ENCODE measurements around the gene NXN.

Gene NXN

GRCh38 chr17:902463-902862 is 77.1 kb downstream of the NXN start:
- peaks cover 36% of the 10 kb centered on the region for H3K27me3 Mint-ChIP-seq
- H3K4me3 Mint-ChIP-seq = no peak overlapping the region
- no peaks in the 10 kb centered on the region for H3K4me1 Mint-ChIP-seq
- H3K27ac Mint-ChIP-seq = no peak overlapping the region
- H3K36me3 Mint-ChIP-seq = no peaks in the 10 kb centered on the region
- no peaks in the 10 kb centered on the region for H3K9me3 Mint-ChIP-seq

- no peaks in the 10 kb centered on the region for H3K9me3 Mint-ChIP-seq
- peaks cover 36% of the 10 kb centered on the region for H3K27me3 Mint-ChIP-seq
- no peaks in the 10 kb centered on the region for H3K4me1 Mint-ChIP-seq
- H3K4me3 Mint-ChIP-seq = no peak overlapping the region
- H3K27ac Mint-ChIP-seq = no peak overlapping the region
- H3K36me3 Mint-ChIP-seq = no peaks in the 10 kb centered on the region
Observed at GRCh38 chr17:901964-902363, 77.6 kb downstream of the NXN start.

- H3K27me3 Mint-ChIP-seq = peaks cover 38% of the 10 kb centered on the region
- H3K4me1 Mint-ChIP-seq = no peaks in the 10 kb centered on the region
Observed at GRCh38 chr17:901191-901950, 78.2 kb downstream of the NXN start.

GRCh38 chr17:900336-900934 is 79.1 kb downstream of the NXN start:
- Mint-ChIP-seq H3K4me3 (no peak overlapping the region), H3K27me3 (peaks cover 39% of the 10 kb centered on the region), H3K9me3 (no peaks in the 10 kb centered on the region), H3K4me1 (no peaks in the 10 kb centered on the region), H3K27ac (no peak overlapping the region), H3K36me3 (no peaks in the 10 kb centered on the region)

More at GRCh38 chr17:901191-901950, 78.2 kb downstream of the NXN start:
- Mint-ChIP-seq H3K9me3 (no peaks in the 10 kb centered on the region), H3K27ac (no peak overlapping the region), H3K4me3 (no peak overlapping the region), H3K36me3 (no peaks in the 10 kb centered on the region)

- H3K4me3 Mint-ChIP-seq = no peak overlapping the region
- H3K27ac Mint-ChIP-seq = no peak overlapping the region
- H3K36me3 Mint-ChIP-seq = no peaks in the 10 kb centered on the region
- H3K4me1 Mint-ChIP-seq = no peaks in the 10 kb centered on the region
- no peaks in the 10 kb centered on the region for H3K9me3 Mint-ChIP-seq
- H3K27me3 Mint-ChIP-seq = peaks cover 26% of the 10 kb centered on the region
Observed at GRCh38 chr17:897970-898619, 81.5 kb downstream of the NXN start.

- Mint-ChIP-seq H3K36me3 (no peaks in the 10 kb centered on the region), H3K4me3 (no peak overlapping the region), H3K27ac (no peak overlapping the region), H3K9me3 (no peaks in the 10 kb centered on the region), H3K27me3 (peaks cover 22% of the 10 kb centered on the region), H3K4me1 (no peaks in the 10 kb centered on the region)
Observed at GRCh38 chr17:896953-897661, 82.5 kb downstream of the NXN start.

- H3K36me3 Mint-ChIP-seq = no peaks in the 10 kb centered on the region
- peaks cover 19% of the 10 kb centered on the region for H3K27me3 Mint-ChIP-seq
- H3K4me1 Mint-ChIP-seq = no peaks in the 10 kb centered on the region
- H3K9me3 Mint-ChIP-seq = no peaks in the 10 kb centered on the region
- H3K27ac Mint-ChIP-seq = no peak overlapping the region
- no peak overlapping the region for H3K4me3 Mint-ChIP-seq
Observed at GRCh38 chr17:896454-896853, 83.1 kb downstream of the NXN start.

- H3K9me3 Mint-ChIP-seq = no peaks in the 10 kb centered on the region
- H3K4me3 Mint-ChIP-seq = no peak overlapping the region
- no peaks in the 10 kb centered on the region for H3K36me3 Mint-ChIP-seq
- peaks cover 4% of the 10 kb centered on the region for H3K4me1 Mint-ChIP-seq
- no peak overlapping the region for H3K27ac Mint-ChIP-seq
- H3K27me3 Mint-ChIP-seq = peaks cover 19% of the 10 kb centered on the region
Observed at GRCh38 chr17:892958-893357, 86.6 kb downstream of the NXN start.

- Mint-ChIP-seq H3K27me3 (peaks cover 13% of the 10 kb centered on the region), H3K9me3 (no peaks in the 10 kb centered on the region), H3K4me1 (peaks cover 4% of the 10 kb centered on the region), H3K27ac (no peak overlapping the region), H3K4me3 (no peak overlapping the region), H3K36me3 (no peaks in the 10 kb centered on the region)
Observed at GRCh38 chr17:888998-889441, 90.6 kb downstream of the NXN start.

GRCh38 chr17:887551-888209 is 91.9 kb downstream of the NXN start:
- Mint-ChIP-seq H3K9me3 (no peaks in the 10 kb centered on the region), H3K27me3 (peaks cover 13% of the 10 kb centered on the region), H3K4me1 (peaks cover 4% of the 10 kb centered on the region), H3K27ac (no peak overlapping the region), H3K36me3 (no peaks in the 10 kb centered on the region), H3K4me3 (no peak overlapping the region)

- H3K36me3 Mint-ChIP-seq = no peaks in the 10 kb centered on the region
- no peaks in the 10 kb centered on the region for H3K9me3 Mint-ChIP-seq
- H3K27ac Mint-ChIP-seq = no peak overlapping the region
- H3K27me3 Mint-ChIP-seq = peaks cover 11% of the 10 kb centered on the region
- peaks cover 4% of the 10 kb centered on the region for H3K4me1 Mint-ChIP-seq
- H3K4me3 Mint-ChIP-seq = no peak overlapping the region
Observed at GRCh38 chr17:885971-886571, 93.5 kb downstream of the NXN start.

GRCh38 chr17:883586-883962 is 96.0 kb downstream of the NXN start:
- Mint-ChIP-seq H3K27ac (no peak overlapping the region), H3K4me3 (no peak overlapping the region), H3K4me1 (peaks cover 4% of the 10 kb centered on the region), H3K9me3 (no peaks in the 10 kb centered on the region), H3K36me3 (no peaks in the 10 kb centered on the region), H3K27me3 (peaks cover 5% of the 10 kb centered on the region)

- Mint-ChIP-seq H3K27ac (no peak overlapping the region), H3K4me3 (no peak overlapping the region), H3K9me3 (no peaks in the 10 kb centered on the region), H3K4me1 (peaks cover 4% of the 10 kb centered on the region), H3K27me3 (peaks cover 3% of the 10 kb centered on the region), H3K36me3 (no peaks in the 10 kb centered on the region)
Observed at GRCh38 chr17:882827-883585, 96.6 kb downstream of the NXN start.

- Mint-ChIP-seq H3K27ac (no peak overlapping the region), H3K4me3 (no peak overlapping the region), H3K4me1 (peaks cover 4% of the 10 kb centered on the region), H3K9me3 (no peaks in the 10 kb centered on the region), H3K27me3 (no peaks in the 10 kb centered on the region), H3K36me3 (no peaks in the 10 kb centered on the region)
Observed at GRCh38 chr17:881778-882177, 97.8 kb downstream of the NXN start.
